Skeletal muscle tissue (tissue), 4 donors: Measurements from ENCODE around the gene TBX2. TPM values are rescaled to one million over a fixed set of nuclear protein-coding genes. Genes with fewer than 3 reads are reported as not detected.
A peak's percentile ranks its signal among the peaks of the same experiment; 100 is the strongest.

Experiments
- H3K27ac ChIP-seq: one replicate; pipeline ENCODE4 v1.7.0; 2013; ENCODE audit warnings: mild to moderate bottlenecking, low read depth, low read length, inconsistent platforms
- H3K27me3 ChIP-seq, 3 donors: one replicate each; pipeline ENCODE4 v1.7.0; 2013; ENCODE audit warnings: low read length in 3 of 3; ENCODE audit not compliant: control insufficient read depth in 3 of 3, insufficient read depth in 3 of 3
- H3K36me3 ChIP-seq, 3 donors: one replicate each; pipeline ENCODE4 v1.7.0; 2013; ENCODE audit warnings: low read length in 3 of 3; ENCODE audit not compliant: control insufficient read depth in 3 of 3, insufficient read depth in 3 of 3
- H3K4me1 ChIP-seq, 3 donors: one replicate each; pipeline ENCODE4 v1.7.0; 2013; ENCODE audit warnings: low read length in 3 of 3, mild to moderate bottlenecking in 3 of 3; ENCODE audit not compliant: control insufficient read depth in 3 of 3, insufficient read depth in 3 of 3
- H3K4me3 ChIP-seq, 3 donors: one replicate each; pipeline ENCODE4 v1.7.0; 2013; ENCODE audit warnings: low read length in 3 of 3
- H3K9ac ChIP-seq, 3 donors: one replicate each; pipeline ENCODE4 v1.7.0; 2013; ENCODE audit warnings: low read length in 3 of 3, mild to moderate bottlenecking in 3 of 3, moderate library complexity in 2 of 3, low read depth in 1 of 3
- H3K9me3 ChIP-seq, 3 donors: one replicate each; pipeline ENCODE4 v1.7.0; 2013; ENCODE audit warnings: low read length in 3 of 3; ENCODE audit not compliant: control insufficient read depth in 3 of 3
- total RNA-seq: library from RNA; depleted of rRNA; stranded (reverse); fragments of >200 nt; gene quantifications from one replicate; pipeline ENCODE4 v1.2.3, GENCODE V29; 2014
- donor health status: Osteomylitis.

The TBX2 gene
- total RNA-seq, 1 donor from 2014 or later = 5.2 TPM

GRCh38 chr17:61408151-61409041 lies 8.8 kb downstream of the TBX2 start:
- H3K9me3 ChIP-seq = no peaks in the 10 kb centered on the region
- H3K27ac ChIP-seq = no peak overlapping the region
- H3K36me3 ChIP-seq = no peaks in the 10 kb centered on the region
- peak overlapping the region in 1 of 3 donors; percentile 73 for H3K9ac ChIP-seq
- H3K4me3 ChIP-seq = peak overlapping the region in 1 of 3 donors; percentile 29
- peaks cover 54 to 68% (median 58%) of the 10 kb centered on the region in 3 donors for H3K4me1 ChIP-seq
- peaks cover 46 to 81% (median 47%) of the 10 kb centered on the region in 3 donors for H3K27me3 ChIP-seq

GRCh38 chr17:61409301-61410112 lies 9.9 kb downstream of the TBX2 start:
- no peak overlapping the region for H3K27ac ChIP-seq
- H3K9me3 ChIP-seq = no peaks in the 10 kb centered on the region
- peaks cover 48 to 61% (median 49%) of the 10 kb centered on the region in 3 donors for H3K4me1 ChIP-seq
- H3K9ac ChIP-seq = peak overlapping the region in 1 of 3 donors; percentile 73
- peaks cover 35 to 69% (median 36%) of the 10 kb centered on the region in 3 donors for H3K27me3 ChIP-seq
- H3K36me3 ChIP-seq = no peaks in the 10 kb centered on the region
- H3K4me3 ChIP-seq = peak overlapping the region; percentile 43 to 68 (median 67)

- Histone ChIP-seq H3K4me1 (peaks cover 42 to 54% (median 44%) of the 10 kb centered on the region in 3 donors), H3K9ac (peak overlapping the region in 2 of 3 donors; percentile 51 to 54), H3K9me3 (no peaks in the 10 kb centered on the region), H3K4me3 (peak overlapping the region; percentile 51 to 68 (median 67)), H3K27ac (no peak overlapping the region), H3K27me3 (peaks cover 27 to 61% (median 27%) of the 10 kb centered on the region in 3 donors), H3K36me3 (no peaks in the 10 kb centered on the region)
Observed at GRCh38 chr17:61410141-61411010, 10.7 kb downstream of the TBX2 start.

- H3K4me3 ChIP-seq = peak overlapping the region in 2 of 3 donors; percentile 69 to 73
- no peaks in the 10 kb centered on the region for H3K9me3 ChIP-seq
- peaks cover 42 to 54% (median 44%) of the 10 kb centered on the region in 3 donors for H3K4me1 ChIP-seq
- peak overlapping the region; percentile 69 for H3K27ac ChIP-seq
- H3K36me3 ChIP-seq = no peaks in the 10 kb centered on the region
- H3K9ac ChIP-seq = peak overlapping the region in 1 of 3 donors; percentile 85
- H3K27me3 ChIP-seq = peaks cover 21 to 55% (median 22%) of the 10 kb centered on the region in 3 donors
Observed at GRCh38 chr17:61411011-61411260, 11.3 kb downstream of the TBX2 start.

- peak overlapping the region; percentile 70 to 85 (median 82) for H3K9ac ChIP-seq
- peaks cover 21 to 52% (median 21%) of the 10 kb centered on the region in 3 donors for H3K27me3 ChIP-seq
- H3K36me3 ChIP-seq = no peaks in the 10 kb centered on the region
- H3K9me3 ChIP-seq = no peaks in the 10 kb centered on the region
- peak overlapping the region; percentile 65 to 73 (median 69) for H3K4me3 ChIP-seq
- peak overlapping the region; percentile 69 for H3K27ac ChIP-seq
- peaks cover 45 to 58% (median 48%) of the 10 kb centered on the region in 3 donors for H3K4me1 ChIP-seq
Observed at GRCh38 chr17:61411261-61412142, 11.9 kb downstream of the TBX2 start.

- H3K36me3 ChIP-seq = no peaks in the 10 kb centered on the region
- peak overlapping the region; percentile 70 to 85 (median 82) for H3K9ac ChIP-seq
Observed at GRCh38 chr17:61412143-61412859, 12.7 kb downstream of the TBX2 start.

GRCh38 chr17:61412860-61413660 lies 13.4 kb downstream of the TBX2 start:
- Histone ChIP-seq H3K36me3 (no peaks in the 10 kb centered on the region), H3K9me3 (no peaks in the 10 kb centered on the region), H3K4me1 (peaks cover 40 to 51% (median 43%) of the 10 kb centered on the region in 3 donors), H3K27ac (peak overlapping the region; percentile 69), H3K27me3 (peaks cover 14 to 49% (median 21%) of the 10 kb centered on the region in 3 donors), H3K9ac (peak overlapping the region; percentile 70 to 85 (median 82)), H3K4me3 (peak overlapping the region; percentile 65 to 73 (median 69))

More at GRCh38 chr17:61412143-61412859, 12.7 kb downstream of the TBX2 start:
- no peaks in the 10 kb centered on the region for H3K9me3 ChIP-seq
- peaks cover 16 to 50% (median 21%) of the 10 kb centered on the region in 3 donors for H3K27me3 ChIP-seq
- H3K4me1 ChIP-seq = peaks cover 47 to 58% (median 49%) of the 10 kb centered on the region in 3 donors
- peak overlapping the region; percentile 69 for H3K27ac ChIP-seq
- peak overlapping the region; percentile 65 to 73 (median 69) for H3K4me3 ChIP-seq

- peaks cover 10 to 43% (median 18%) of the 10 kb centered on the region in 3 donors for H3K27me3 ChIP-seq
- peaks cover 34 to 46% (median 41%) of the 10 kb centered on the region in 3 donors for H3K4me1 ChIP-seq
- H3K27ac ChIP-seq = no peak overlapping the region
- H3K9me3 ChIP-seq = no peaks in the 10 kb centered on the region
- no peak overlapping the region for H3K9ac ChIP-seq
- no peaks in the 10 kb centered on the region for H3K36me3 ChIP-seq
- peak overlapping the region in 2 of 3 donors; percentile 65 to 69 for H3K4me3 ChIP-seq
Observed at GRCh38 chr17:61413661-61414126, 14.1 kb downstream of the TBX2 start.
